Sigmoid colon (tissue), 7 donors: ENCODE measurements around the gene TCEAL9. TPM values are rescaled to one million over a fixed set of nuclear protein-coding genes. Genes with fewer than 3 reads are reported as not detected.

Experiments used
- DNase-seq: peaks from one replicate; pipeline ENCODE4 v3.0.0-alpha.2; 2019
- H3K27ac ChIP-seq, 4 donors: fragments of 200-600 bp; sonication (generic); one replicate each; pipeline ENCODE4 v1.5.1; 2016 to 2019; ENCODE audit warnings: mild to moderate bottlenecking in 1 of 4
- H3K27me3 ChIP-seq, 3 donors: fragments of 200-600 bp; sonication (generic); one replicate each; pipeline ENCODE4 v1.5.1; 2019; ENCODE audit warnings: mild to moderate bottlenecking in 1 of 3
- H3K36me3 ChIP-seq, 4 donors: fragments of 200-600 bp; sonication (generic); one replicate each; pipeline ENCODE4 v1.5.1; 2016 to 2019
- H3K4me1 ChIP-seq, 4 donors: fragments of 200-600 bp; sonication (generic); one replicate each; pipeline ENCODE4 v1.5.1; 2017 to 2019
- H3K4me3 ChIP-seq, 4 donors: fragments of 200-600 bp; sonication (generic); one replicate each; pipeline ENCODE4 v1.5.1; 2017 to 2019; ENCODE audit warnings: mild to moderate bottlenecking in 2 of 4, moderate library complexity in 1 of 4
- H3K9me3 ChIP-seq, 4 donors: fragments of 200-600 bp in 3 of 4; sonication (generic) in 3 of 4; one replicate each; pipeline versions ENCODE4 v1.5.1 to v1.6.1; 2013 to 2019
- CTCF ChIP-seq, 4 experiments: fragments of 450-650 bp in 3 of 4; fragments of 200-600 bp in 1 of 4; IDR thresholded peaks; one replicate each; pipeline ENCODE4 v1.5.1; 2016 to 2019; ENCODE audit warnings: antibody characterized with exemption in 4 of 4, mild to moderate bottlenecking in 3 of 4, moderate library complexity in 2 of 4
- EP300 ChIP-seq, 4 donors: sonication (generic); formaldehyde crosslinking; IDR thresholded peaks; one replicate each; pipeline ENCODE4 v1.6.1; 2017; ENCODE audit warnings: antibody characterized with exemption in 4 of 4
- POLR2A ChIP-seq, 2 donors: fragments of 450-650 bp; IDR thresholded peaks; one replicate each; pipeline ENCODE4 v1.6.1; 2016; ENCODE audit warnings: antibody characterized with exemption in 2 of 2, mild to moderate bottlenecking in 2 of 2, moderate library complexity in 2 of 2
- POLR2AphosphoS5 ChIP-seq, 4 donors: sonication (generic); formaldehyde crosslinking; IDR thresholded peaks; one replicate each; pipeline ENCODE4 v1.6.1; 2017; ENCODE audit warnings: antibody characterized with exemption in 4 of 4
- WGBS, 2 donors: extraction: QIAGEN DNeasy Blood & Tissue Kit; methylation state at CpG; one replicate each; pipeline ENCODE4 v1.1.7; 2013; 5-methylcytosine and 5-hydroxymethylcytosine counted together
- intact Hi-C: fragments of 100-400 bp; cut with DNase I; formaldehyde crosslinking; loops from one replicate; pipeline ENCODE4 v1.15.1; 2023
- polyA plus RNA-seq, 3 donors: library from polyadenylated mRNA; stranded (reverse); fragments of 200-250 nt; gene quantifications; one replicate each; pipeline ENCODE4 v1.2.3, GENCODE V29; 2013
- total RNA-seq, 4 donors: library from RNA; depleted of rRNA; stranded (reverse); fragments of >200 nt; gene quantifications; one replicate each; pipeline ENCODE4 v1.1.0, GENCODE V29; 2016
- donor health status: healthy with polysubstance abuse.
- donor health status: Bipolar disorder and iron deficiency.
- donor health status: healthy.

The TCEAL9 gene
- total and polyA plus RNA-seq, 7 donors = 52.4 to 93.7 (median 78.1) TPM

GRCh38 chrX:103386332-103386731, 30.0 kb downstream of the TCEAL9 start:
- no peaks in the 10 kb centered on the region for H3K36me3 ChIP-seq
- DNase-seq = no peak
- H3K9me3 ChIP-seq = no peaks in the 10 kb centered on the region
- H3K27ac ChIP-seq = no peak overlapping the region
- intact Hi-C loops = no loop called here
- 91 to 94% methylated on average over 2 of the region's 2 CpGs for WGBS, 2 donors
- H3K4me1 ChIP-seq = no peaks in the 10 kb centered on the region
- H3K4me3 ChIP-seq = no peak overlapping the region
- TF ChIP-seq CTCF (IDR thresholded peaks at IDR 0.05) (no peak), POLR2AphosphoS5 (IDR thresholded peaks at IDR 0.05) (no peak), POLR2A (IDR thresholded peaks at IDR 0.05) (no peak), EP300 (IDR thresholded peaks at IDR 0.05) (no peak)
- no peaks in the 10 kb centered on the region for H3K27me3 ChIP-seq

GRCh38 chrX:103393487-103393886, 37.2 kb downstream of the TCEAL9 start:
- no peaks in the 10 kb centered on the region for H3K9me3 ChIP-seq
- 83% methylated on average over 3 of the region's 3 CpGs for WGBS, 2 donors
- TF ChIP-seq POLR2AphosphoS5 (IDR thresholded peaks at IDR 0.05) (no peak), EP300 (IDR thresholded peaks at IDR 0.05) (no peak), POLR2A (IDR thresholded peaks at IDR 0.05) (no peak), CTCF (IDR thresholded peaks at IDR 0.05) (no peak)
- intact Hi-C loops = no loop called here
- H3K27me3 ChIP-seq = no peaks in the 10 kb centered on the region
- H3K36me3 ChIP-seq = no peaks in the 10 kb centered on the region
- no peak overlapping the region for H3K4me3 ChIP-seq
- H3K27ac ChIP-seq = no peak overlapping the region
- H3K4me1 ChIP-seq = no peaks in the 10 kb centered on the region
- no peak for DNase-seq

GRCh38 chrX:103396186-103396585, 39.9 kb downstream of the TCEAL9 start:
- WGBS, 2 donors = 68 to 78% methylated on average over 5 of the region's 5 CpGs
- H3K27ac ChIP-seq = no peak overlapping the region
- intact Hi-C loops = no loop called here
- TF ChIP-seq CTCF (IDR thresholded peaks at IDR 0.05) (no peak), POLR2AphosphoS5 (IDR thresholded peaks at IDR 0.05) (no peak), EP300 (IDR thresholded peaks at IDR 0.05) (no peak), POLR2A (IDR thresholded peaks at IDR 0.05) (no peak)
- H3K36me3 ChIP-seq = no peaks in the 10 kb centered on the region
- no peaks in the 10 kb centered on the region for H3K27me3 ChIP-seq
- DNase-seq = no peak
- H3K4me1 ChIP-seq = no peaks in the 10 kb centered on the region
- no peak overlapping the region for H3K4me3 ChIP-seq
- H3K9me3 ChIP-seq = no peaks in the 10 kb centered on the region

- TF ChIP-seq POLR2AphosphoS5 (IDR thresholded peaks at IDR 0.05) = no peak
- TF ChIP-seq POLR2A (IDR thresholded peaks at IDR 0.05) = no peak
- no peak for TF ChIP-seq EP300 (IDR thresholded peaks at IDR 0.05)
- TF ChIP-seq CTCF (IDR thresholded peaks at IDR 0.05) = no peak
- H3K4me3 ChIP-seq = no peak overlapping the region
- H3K27me3 ChIP-seq = no peaks in the 10 kb centered on the region
- intact Hi-C loops = no loop called here
- no peaks in the 10 kb centered on the region for H3K36me3 ChIP-seq
- no peak overlapping the region for H3K27ac ChIP-seq
- 81 to 83% methylated on average over 2 of the region's 2 CpGs for WGBS, 2 donors
- no peak for DNase-seq
- no peaks in the 10 kb centered on the region for H3K9me3 ChIP-seq
- no peaks in the 10 kb centered on the region for H3K4me1 ChIP-seq
Observed at GRCh38 chrX:103396660-103397059, 40.4 kb downstream of the TCEAL9 start.

- Histone ChIP-seq H3K27me3 (no peaks in the 10 kb centered on the region), H3K4me3 (no peak overlapping the region), H3K9me3 (no peaks in the 10 kb centered on the region), H3K27ac (no peak overlapping the region), H3K36me3 (no peaks in the 10 kb centered on the region), H3K4me1 (no peaks in the 10 kb centered on the region)
- 69 to 87% methylated on average over 4 of the region's 4 CpGs for WGBS, 2 donors
- no peak for TF ChIP-seq EP300 (IDR thresholded peaks at IDR 0.05)
- no peak for TF ChIP-seq POLR2A (IDR thresholded peaks at IDR 0.05)
- TF ChIP-seq POLR2AphosphoS5 (IDR thresholded peaks at IDR 0.05) = no peak
- no peak for TF ChIP-seq CTCF (IDR thresholded peaks at IDR 0.05)
- DNase-seq = no peak
- intact Hi-C loops = no loop called here
Observed at GRCh38 chrX:103397707-103398106, 41.4 kb downstream of the TCEAL9 start.
